Spinal cord (tissue), 10 donors: ENCODE results near the gene RIPOR2. TPM values are rescaled to one million over a fixed set of nuclear protein-coding genes. Genes with fewer than 3 reads are reported as not detected.
"Not testable (repeated sequence)": the region's sequence is repeated elsewhere in the genome, so short reads cannot be mapped to it uniquely, and the experiment has no call there.

Source experiments
- DNase-seq, 6 donors: peaks; one replicate each; pipeline versions ENCODE4 v3.0.0 to v3.0.0-alpha.2; 2013 to 2015; ENCODE audit warnings: low spot score in 6 of 6, low read depth in 4 of 6
- H3K27ac ChIP-seq: one replicate; pipeline ENCODE4 v1.5.1; 2013; ENCODE audit warnings: low read depth, low read length, control low read depth
- H3K27me3 ChIP-seq: one replicate; pipeline ENCODE4 v1.6.1; 2013; ENCODE audit warnings: low read length; ENCODE audit not compliant: control insufficient read depth, insufficient read depth
- H3K36me3 ChIP-seq: one replicate; pipeline ENCODE4 v1.6.1; 2013; ENCODE audit warnings: low read length; ENCODE audit not compliant: control insufficient read depth, insufficient read depth
- H3K4me1 ChIP-seq: one replicate; pipeline ENCODE4 v1.6.1; 2013; ENCODE audit warnings: low read length; ENCODE audit not compliant: control insufficient read depth, insufficient read depth
- H3K4me3 ChIP-seq: one replicate; pipeline ENCODE4 v1.5.1; 2013; ENCODE audit warnings: low read depth, low read length, control low read depth
- H3K9me3 ChIP-seq: one replicate; pipeline ENCODE4 v1.6.1; 2013; ENCODE audit warnings: low read length; ENCODE audit not compliant: control insufficient read depth, insufficient read depth
- WGBS: methylation state at CpG from one replicate; pipeline ENCODE4 v1.1.5; 2013; ENCODE audit warnings: missing lambda C conversion rate; ENCODE audit not compliant: insufficient coverage; 5-methylcytosine and 5-hydroxymethylcytosine counted together
- polyA plus RNA-seq, 2 donors: library from polyadenylated mRNA; unstranded; fragments of 120-200 nt; gene quantifications; one replicate each; pipeline ENCODE4 v1.2.1, GENCODE V29; 2013; ENCODE audit not compliant: insufficient read length in 2 of 2
- total RNA-seq, 2 donors: library from RNA; depleted of rRNA in 1 of 2; stranded (reverse); fragments of 120-200 nt in 1 of 2; fragments of >200 nt in 1 of 2; gene quantifications; one replicate each; pipeline versions ENCODE4 v1.2.3 to v1.2.4, GENCODE V29; 2013 to 2014
- donor health status: healthy.

Gene RIPOR2
- total and polyA plus RNA-seq, 4 donors, result 25.0 to 34.2 (median 30.9) TPM

GRCh38 chr6:24766680-24767462, 168.9 kb downstream of the RIPOR2 start:
- no peak overlapping the region for H3K27ac ChIP-seq
- no peak overlapping the region for H3K4me3 ChIP-seq
- 92% methylated on average over 2 of the region's 9 CpGs for WGBS
- no peaks in the 10 kb centered on the region for H3K9me3 ChIP-seq
- no peaks in the 10 kb centered on the region for H3K27me3 ChIP-seq
- peak in 3 of 6 donors; percentile 15 to 73 (median 35) for DNase-seq
- no peaks in the 10 kb centered on the region for H3K36me3 ChIP-seq
- H3K4me1 ChIP-seq, result no peaks in the 10 kb centered on the region

DNA sequence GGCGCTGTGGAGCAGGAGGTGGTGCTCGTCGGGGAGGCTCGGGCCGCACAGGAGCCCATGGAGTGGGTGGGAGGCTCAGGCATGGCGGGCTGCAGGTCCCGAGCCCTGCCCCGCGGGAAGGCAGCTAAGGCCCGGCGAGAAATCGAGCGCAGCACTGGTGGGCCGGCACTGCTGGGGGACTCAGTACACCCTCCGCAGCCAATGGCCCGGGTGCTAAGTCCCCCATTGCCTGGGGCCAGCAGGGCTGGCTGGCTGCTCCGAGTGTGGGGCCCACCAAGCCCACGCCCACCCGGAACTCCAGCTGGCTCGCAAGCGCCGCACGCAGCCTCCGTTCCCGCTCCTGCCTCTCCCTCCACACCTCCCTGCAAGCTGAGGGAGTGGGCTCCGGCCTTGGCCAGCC, 169.8 kb downstream of the RIPOR2 start:
- 96% methylated on average over 7 of the region's 26 CpGs for WGBS
- not testable (repeated sequence) for H3K4me3 ChIP-seq, H3K9me3 ChIP-seq, H3K27me3 ChIP-seq, DNase-seq, H3K36me3 ChIP-seq, H3K4me1 ChIP-seq, H3K27ac ChIP-seq

- H3K4me1 ChIP-seq, H3K27me3 ChIP-seq, H3K36me3 ChIP-seq, H3K9me3 ChIP-seq, H3K4me3 ChIP-seq, DNase-seq, H3K27ac ChIP-seq: not testable (repeated sequence)
- 85% methylated on average over 16 of the region's 20 CpGs for WGBS
Observed at GRCh38 chr6:24764833-24765828, 170.6 kb downstream of the RIPOR2 start.

GRCh38 chr6:24763578-24763977, 172.2 kb downstream of the RIPOR2 start:
- Histone ChIP-seq H3K4me3 (no peak overlapping the region), H3K4me1 (no peaks in the 10 kb centered on the region), H3K27ac (no peak overlapping the region), H3K9me3 (no peaks in the 10 kb centered on the region), H3K36me3 (no peaks in the 10 kb centered on the region), H3K27me3 (no peaks in the 10 kb centered on the region)
- WGBS, result 71% methylated on average over 1 of the region's 3 CpGs
- DNase-seq, result no peak

GRCh38 chr6:24761851-24762250, 173.9 kb downstream of the RIPOR2 start:
- Histone ChIP-seq H3K27ac (no peak overlapping the region), H3K27me3 (no peaks in the 10 kb centered on the region), H3K4me1 (no peaks in the 10 kb centered on the region), H3K4me3 (no peak overlapping the region), H3K9me3 (no peaks in the 10 kb centered on the region), H3K36me3 (no peaks in the 10 kb centered on the region)
- no peak for DNase-seq

DNA sequence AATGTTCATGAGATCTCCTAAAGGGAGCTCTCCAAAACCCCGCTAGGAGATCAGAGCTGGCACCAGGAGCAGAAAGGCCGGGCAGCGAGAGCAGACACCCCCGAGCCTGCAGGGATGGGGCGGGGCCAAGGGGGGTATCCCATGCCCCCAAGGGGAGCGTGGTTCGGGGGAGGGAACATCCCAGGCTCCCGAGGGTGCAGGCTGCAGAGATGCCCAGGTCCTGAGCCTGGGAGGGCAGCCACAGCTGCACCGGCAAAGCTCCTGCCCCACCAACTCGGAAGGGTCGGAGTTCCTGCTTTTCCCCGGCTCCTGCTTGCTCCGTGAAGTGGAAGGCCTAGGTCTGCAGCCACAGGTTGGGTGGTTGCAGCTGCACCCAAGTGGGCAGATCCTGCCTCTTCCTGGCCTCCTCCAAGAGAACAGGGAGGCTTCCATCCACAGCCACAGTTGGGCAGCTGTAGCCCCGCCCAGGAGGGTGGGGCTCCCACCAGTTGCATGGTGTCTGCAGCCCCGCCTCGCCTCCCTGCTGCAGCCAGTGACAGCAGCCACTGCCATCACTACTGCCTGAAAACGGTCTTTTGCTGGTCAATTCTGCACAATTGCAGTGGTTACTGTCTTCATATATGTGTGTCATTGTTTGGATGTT, 174.4 kb downstream of the RIPOR2 start:
- Histone ChIP-seq H3K27ac (no peak overlapping the region), H3K27me3 (no peaks in the 10 kb centered on the region), H3K9me3 (no peaks in the 10 kb centered on the region), H3K36me3 (no peaks in the 10 kb centered on the region), H3K4me1 (no peaks in the 10 kb centered on the region), H3K4me3 (no peak overlapping the region)
- no peak for DNase-seq
- 86% methylated on average over 17 of the region's 17 CpGs for WGBS

- H3K27ac ChIP-seq, result no peak overlapping the region
- no peaks in the 10 kb centered on the region for H3K4me1 ChIP-seq
- no peaks in the 10 kb centered on the region for H3K9me3 ChIP-seq
- no peaks in the 10 kb centered on the region for H3K27me3 ChIP-seq
- H3K36me3 ChIP-seq, result no peaks in the 10 kb centered on the region
- WGBS, result 78% methylated on average over 3 of the region's 5 CpGs
- no peak for DNase-seq
- H3K4me3 ChIP-seq, result no peak overlapping the region
Observed at GRCh38 chr6:24760210-24760609, 175.6 kb downstream of the RIPOR2 start.

DNA sequence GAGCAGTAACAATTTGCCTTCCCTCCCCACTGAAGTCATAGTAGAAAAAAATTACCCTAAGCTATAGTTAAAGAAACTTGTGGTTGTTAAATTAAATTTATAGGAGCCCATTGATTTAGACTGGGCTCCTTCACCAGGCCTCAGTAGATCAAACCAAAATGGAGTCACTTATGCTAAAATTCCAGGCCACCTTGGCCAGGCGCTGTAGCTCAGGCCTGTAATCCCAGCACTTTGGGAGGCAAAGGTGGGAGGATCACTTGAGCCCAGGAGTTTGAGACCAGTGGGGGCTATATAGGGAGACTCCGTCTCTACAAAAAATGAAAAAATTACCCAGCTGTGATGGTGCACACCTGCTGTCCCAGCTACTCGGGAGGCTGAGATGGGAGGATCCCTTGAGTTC, 176.0 kb downstream of the RIPOR2 start:
- no peak for DNase-seq
- Histone ChIP-seq H3K4me3 (no peak overlapping the region), H3K27ac (no peak overlapping the region), H3K9me3 (no peaks in the 10 kb centered on the region), H3K27me3 (no peaks in the 10 kb centered on the region), H3K36me3 (no peaks in the 10 kb centered on the region), H3K4me1 (no peaks in the 10 kb centered on the region)
- 100% methylated on average over 2 of the region's 3 CpGs for WGBS

GRCh38 chr6:24757611-24758010, 178.1 kb downstream of the RIPOR2 start:
- DNase-seq, result no peak
- H3K4me1 ChIP-seq, result no peaks in the 10 kb centered on the region
- 100% methylated on average over 3 of the region's 6 CpGs for WGBS
- H3K27me3 ChIP-seq, result no peaks in the 10 kb centered on the region
- no peak overlapping the region for H3K4me3 ChIP-seq
- no peaks in the 10 kb centered on the region for H3K9me3 ChIP-seq
- no peak overlapping the region for H3K27ac ChIP-seq
- H3K36me3 ChIP-seq, result no peaks in the 10 kb centered on the region
